IMR-90 (cell line): ENCODE data around the gene ARHGAP28.

Source experiments
- CHD1 ChIP-seq: IDR thresholded peaks from 2 replicates; pipeline ENCODE4 v1.6.1; 2012; ENCODE audit warnings: low read depth, low read length, improper control_type of control experiment
- FOS ChIP-seq: fragments of 150-350 bp; IDR thresholded peaks from 2 replicates; pipeline ENCODE4 v1.6.1; 2016; ENCODE audit warnings: low read depth, low read length
- RAD21 ChIP-seq: IDR thresholded peaks from 2 replicates; pipeline ENCODE4 v1.6.1; 2012; ENCODE audit warnings: low read length, improper control_type of control experiment
- RFX5 ChIP-seq: IDR thresholded peaks from 2 replicates; pipeline ENCODE4 v1.8.0; 2012; ENCODE audit warnings: low read depth, mild to moderate bottlenecking, low read length, moderate library complexity
- TF ChIP-seq, protein P1 (sequence below): conservative IDR thresholded peaks from 2 replicates; pipeline ENCODE4 v1.5.1; 2012; ENCODE audit warnings: mild to moderate bottlenecking, low read depth, low read length, improper control_type of control experiment

DNA sequence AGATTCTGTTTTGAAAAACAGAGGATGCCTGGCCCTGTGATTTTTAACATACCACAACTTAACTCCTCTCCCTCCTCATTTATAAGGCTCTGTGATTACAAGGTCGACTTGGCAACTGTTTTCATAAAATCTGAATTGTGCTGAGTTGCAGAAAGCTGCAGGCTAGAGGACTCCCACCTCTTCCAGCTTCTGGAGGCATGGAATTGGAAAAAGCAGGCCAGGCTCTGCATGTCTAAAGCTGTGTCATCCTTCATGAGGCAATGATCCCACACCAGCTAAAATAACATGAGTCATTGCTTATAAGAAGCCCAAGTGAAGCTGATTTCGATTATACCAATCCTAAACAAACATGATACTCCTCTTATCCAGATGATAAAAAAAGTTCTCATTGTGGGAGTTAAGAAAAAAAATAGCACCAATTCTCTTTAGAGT lies 11.7 kb downstream of the ARHGAP28 start:
- TF ChIP-seq CHD1 (no peak), RFX5 (no peak), FOS (peak; percentile 99), RAD21 (no peak)
- TF ChIP-seq, protein P1, sequence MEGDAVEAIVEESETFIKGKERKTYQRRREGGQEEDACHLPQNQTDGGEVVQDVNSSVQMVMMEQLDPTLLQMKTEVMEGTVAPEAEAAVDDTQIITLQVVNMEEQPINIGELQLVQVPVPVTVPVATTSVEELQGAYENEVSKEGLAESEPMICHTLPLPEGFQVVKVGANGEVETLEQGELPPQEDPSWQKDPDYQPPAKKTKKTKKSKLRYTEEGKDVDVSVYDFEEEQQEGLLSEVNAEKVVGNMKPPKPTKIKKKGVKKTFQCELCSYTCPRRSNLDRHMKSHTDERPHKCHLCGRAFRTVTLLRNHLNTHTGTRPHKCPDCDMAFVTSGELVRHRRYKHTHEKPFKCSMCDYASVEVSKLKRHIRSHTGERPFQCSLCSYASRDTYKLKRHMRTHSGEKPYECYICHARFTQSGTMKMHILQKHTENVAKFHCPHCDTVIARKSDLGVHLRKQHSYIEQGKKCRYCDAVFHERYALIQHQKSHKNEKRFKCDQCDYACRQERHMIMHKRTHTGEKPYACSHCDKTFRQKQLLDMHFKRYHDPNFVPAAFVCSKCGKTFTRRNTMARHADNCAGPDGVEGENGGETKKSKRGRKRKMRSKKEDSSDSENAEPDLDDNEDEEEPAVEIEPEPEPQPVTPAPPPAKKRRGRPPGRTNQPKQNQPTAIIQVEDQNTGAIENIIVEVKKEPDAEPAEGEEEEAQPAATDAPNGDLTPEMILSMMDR, result no peak
